Activated naive CD4-positive, alpha-beta T cell treated with Interleukin-2 at 50 U/mL for 16 hours (primary cell): Measurements from ENCODE around the gene AP2A2.
A peak's percentile ranks its signal among the peaks of the same experiment; 100 is the strongest.

Experiments
- DNase-seq: peaks from one replicate; pipeline ENCODE4 v3.0.0-alpha.2; 2020

The AP2A2 gene

GRCh38 chr11:899724-900123, 25.9 kb upstream of the AP2A2 start:
- no peak for DNase-seq

- DNase-seq: no peak
These were observed 25.1 kb upstream of the AP2A2 start for GRCh38 chr11:900545-900944.

GRCh38 chr11:901452-902061, 24.1 kb upstream of the AP2A2 start:
- DNase-seq: no peak

GRCh38 chr11:904380-904779, 21.3 kb upstream of the AP2A2 start:
- no peak for DNase-seq

- no peak for DNase-seq
These were observed 19.7 kb upstream of the AP2A2 start for GRCh38 chr11:905952-906351.

GRCh38 chr11:907668-908067, 18.0 kb upstream of the AP2A2 start:
- no peak for DNase-seq

GRCh38 chr11:908273-908672, 17.4 kb upstream of the AP2A2 start:
- DNase-seq: no peak

- no peak for DNase-seq
These were observed 16.3 kb upstream of the AP2A2 start for GRCh38 chr11:909406-909805.

GRCh38 chr11:910044-910588, 15.6 kb upstream of the AP2A2 start:
- DNase-seq: no peak

- peak; percentile 90 for DNase-seq
These were observed 15.1 kb upstream of the AP2A2 start, which contains the start of gene CHID1 for GRCh38 chr11:910589-911030. Gene CHID1 (minus strand): TSS chr11:910810. CDS start chr11:904816, 5,994 bp downstream.

GRCh38 chr11:911031-911889, 14.4 kb upstream of the AP2A2 start:
- peak; percentile 43 for DNase-seq

GRCh38 chr11:911890-912219, 13.8 kb upstream of the AP2A2 start:
- no peak for DNase-seq

- DNase-seq: no peak
These were observed 13.4 kb upstream of the AP2A2 start for GRCh38 chr11:912266-912665.

- DNase-seq: no peak
These were observed 12.6 kb upstream of the AP2A2 start for GRCh38 chr11:913043-913442.

- no peak for DNase-seq
These were observed 11.5 kb upstream of the AP2A2 start for GRCh38 chr11:914204-914603.

GRCh38 chr11:914747-915501, 10.7 kb upstream of the AP2A2 start:
- DNase-seq: no peak

- DNase-seq: no peak
These were observed 8.2 kb upstream of the AP2A2 start for GRCh38 chr11:917426-917825.

GRCh38 chr11:921921-922678, 3.6 kb upstream of the AP2A2 start:
- no peak for DNase-seq

GRCh38 chr11:923691-924405, 1.8 kb upstream of the AP2A2 start:
- DNase-seq: no peak

GRCh38 chr11:924406-925157, 1.1 kb upstream of the AP2A2 start:
- no peak for DNase-seq

- no peak for DNase-seq
These were observed 543 bp upstream of the AP2A2 start for GRCh38 chr11:925158-925495.
